WTC11 (cell line): Measurements from ENCODE around the gene DHX38. TPM values are rescaled to one million over a fixed set of nuclear protein-coding genes. Genes with fewer than 3 reads are reported as not detected.

Source experiments
- ATAC-seq: fragments of 200-7000 bp; cut with Tn5 transposase; 2 replicates; pipeline ENCODE4 v1.10.0; 2021; ENCODE audit warnings: mild to moderate bottlenecking, moderate library complexity
- CTCF ChIA-PET: fragments of 300-600 bp; sonication (Branson Sonifier 250); formaldehyde crosslinking; loops from one replicate; lab custom pipeline; 2021; ENCODE audit warnings: antibody characterized with exemption; lab: Charles Lee
- POLR2A ChIA-PET: fragments of 350-600 bp; sonication (Branson Sonifier 250); formaldehyde crosslinking; loops from one replicate; lab custom pipeline; 2021; ENCODE audit warnings: antibody characterized with exemption; lab: Charles Lee
- DNase-seq: peaks from one replicate; pipeline ENCODE4 v3.0.0; 2021; ENCODE audit warnings: low spot score
- H3K27ac Mint-ChIP-seq: 2 replicates; pipeline ENCODE4 v1.8.0; 2021; ENCODE audit warnings: mixed read lengths
- H3K27me3 Mint-ChIP-seq: 2 replicates; pipeline ENCODE4 v1.8.0; 2021; ENCODE audit warnings: low read depth, mild to moderate bottlenecking, moderate library complexity, mixed read lengths
- H3K36me3 Mint-ChIP-seq: 2 replicates; pipeline ENCODE4 v1.8.0; 2021; ENCODE audit warnings: mixed read lengths
- H3K4me1 Mint-ChIP-seq: 2 replicates; pipeline ENCODE4 v1.8.0; 2022; ENCODE audit warnings: mixed read lengths
- H3K4me3 Mint-ChIP-seq: 2 replicates; pipeline ENCODE4 v1.8.0; 2021; ENCODE audit warnings: mild to moderate bottlenecking, moderate library complexity, mixed read lengths
- H3K9me3 Mint-ChIP-seq: 2 replicates; pipeline ENCODE4 v1.8.0; 2021; ENCODE audit warnings: mixed read lengths
- AFF4 ChIP-seq: sonication (generic); formaldehyde crosslinking; IDR thresholded peaks from 2 replicates; pipeline ENCODE4 v1.8.1; 2023; ENCODE audit warnings: mild to moderate bottlenecking, missing genetic modification reagents, borderline replicate concordance
- AR ChIP-seq: fragments of 250-450 bp; sonication (Bioruptor Pico); IDR thresholded peaks from 2 replicates; pipeline ENCODE4 v1.9.0; 2021; ENCODE audit warnings: mild to moderate bottlenecking
- CREM ChIP-seq: sonication (generic); formaldehyde crosslinking; IDR thresholded peaks from 2 replicates; pipeline ENCODE4 v1.8.1; 2022; ENCODE audit warnings: mild to moderate bottlenecking, missing genetic modification reagents, moderate library complexity
- ERG ChIP-seq: fragments of 250-450 bp; sonication (Bioruptor Pico); IDR thresholded peaks from 2 replicates; pipeline ENCODE4 v1.8.0; 2021; ENCODE audit warnings: mild to moderate bottlenecking
- FOXJ3 ChIP-seq: sonication (generic); formaldehyde crosslinking; IDR thresholded peaks from 2 replicates; pipeline ENCODE4 v1.9.0; 2021; ENCODE audit warnings: missing genetic modification reagents, mild to moderate bottlenecking, borderline replicate concordance
- HMGA2 ChIP-seq: fragments of 250-450 bp; sonication (Bioruptor Pico); IDR thresholded peaks from 2 replicates; pipeline ENCODE4 v1.4.0; 2021; ENCODE audit warnings: mild to moderate bottlenecking, moderate library complexity
- IRF1 ChIP-seq: sonication (generic); formaldehyde crosslinking; IDR thresholded peaks from 2 replicates; pipeline ENCODE4 v1.8.0; 2023; ENCODE audit warnings: missing genetic modification reagents
- JUN ChIP-seq: sonication (generic); formaldehyde crosslinking; IDR thresholded peaks from 2 replicates; pipeline ENCODE4 v1.8.0; 2023; ENCODE audit warnings: mild to moderate bottlenecking, missing genetic modification reagents
- NFE2L1 ChIP-seq: sonication (generic); formaldehyde crosslinking; IDR thresholded peaks from 2 replicates; pipeline ENCODE4 v1.8.1; 2023; ENCODE audit warnings: missing genetic modification reagents
- STAT6 ChIP-seq: sonication (generic); formaldehyde crosslinking; conservative IDR thresholded peaks from 2 replicates; pipeline ENCODE4 v1.8.1; 2023; ENCODE audit warnings: mild to moderate bottlenecking, low read depth, missing genetic modification reagents, moderate library complexity
- TCF7 ChIP-seq: sonication (generic); formaldehyde crosslinking; IDR thresholded peaks from 2 replicates; pipeline ENCODE4 v1.8.0; 2022; ENCODE audit warnings: mild to moderate bottlenecking, low read depth, missing genetic modification reagents, moderate library complexity
- TEAD1 ChIP-seq: sonication (generic); formaldehyde crosslinking; IDR thresholded peaks from 2 replicates; pipeline ENCODE4 v1.8.0; 2022; ENCODE audit warnings: mild to moderate bottlenecking, missing genetic modification reagents
- TEAD4 ChIP-seq: sonication (generic); formaldehyde crosslinking; IDR thresholded peaks from 2 replicates; pipeline ENCODE4 v1.8.0; 2022; ENCODE audit warnings: mild to moderate bottlenecking, missing genetic modification reagents
- ZMAT4 ChIP-seq: fragments of 250-450 bp; sonication (Bioruptor Pico); IDR thresholded peaks from 2 replicates; pipeline ENCODE4 v1.9.0; 2021; ENCODE audit warnings: mild to moderate bottlenecking
- ZNF532 ChIP-seq: fragments of 250-450 bp; sonication (Bioruptor Pico); IDR thresholded peaks from 2 replicates; pipeline ENCODE4 v1.9.0; 2021; ENCODE audit warnings: mild to moderate bottlenecking, borderline replicate concordance
- ZSCAN18 ChIP-seq: fragments of 250-450 bp; sonication (Bioruptor Pico); IDR thresholded peaks from 2 replicates; pipeline ENCODE4 v2.1.2; 2022; ENCODE audit warnings: mild to moderate bottlenecking, moderate library complexity
- total RNA-seq: library from RNA; stranded (reverse); gene quantifications from 3 replicates; pipeline ENCODE4 v1.2.3, GENCODE V29; 2021

The DHX38 gene
- total RNA-seq, 1 experiment from 2014 or later = 91.7 TPM

GRCh38 chr16:72083778-72084404, 9.8 kb upstream of the DHX38 start (continued):
- TF ChIP-seq ZSCAN18 (CRISPR knock-in tag) = no peak
- TF ChIP-seq ZMAT4 (CRISPR knock-in tag) = no peak
- no peak for TF ChIP-seq TEAD1 (CRISPR knock-in tag)
- no peak for TF ChIP-seq JUN (CRISPR knock-in tag)

GRCh38 chr16:72084445-72084844, 9.2 kb upstream of the DHX38 start:
- ChIA-PET POLR2A (no interaction called here), CTCF (no interaction called here)
- ATAC-seq (no peak), DNase-seq (no peak)
- Mint-ChIP-seq H3K4me1 (no peaks in the 10 kb centered on the region), H3K9me3 (peaks cover 15% of the 10 kb centered on the region), H3K4me3 (no peak overlapping the region), H3K27ac (no peak overlapping the region), H3K36me3 (peaks cover 38% of the 10 kb centered on the region), H3K27me3 (no peaks in the 10 kb centered on the region)
- TF ChIP-seq IRF1 (no peak), NFE2L1 (CRISPR knock-in tag) (no peak), CREM (CRISPR knock-in tag) (no peak), ERG (no peak), AR (no peak), ZNF532 (no peak), HMGA2 (CRISPR knock-in tag) (no peak), AFF4 (CRISPR knock-in tag) (no peak), TCF7 (CRISPR knock-in tag) (no peak), STAT6 (CRISPR knock-in tag) (no peak), TEAD4 (no peak), FOXJ3 (CRISPR knock-in tag) (no peak)
